ENCODE data around the gene RPP25L. TPM values are rescaled to one million over a fixed set of nuclear protein-coding genes. Genes with fewer than 3 reads are reported as not detected.
A peak's percentile ranks its signal among the peaks of the same experiment; 100 is the strongest.

Gene RPP25L
- total and polyA plus RNA-seq, 9 of the 15 experiments (the other 6 are each of a cell fraction or from before 2014, with no cell fraction given) = 16.3 to 43.7 (median 29.0) TPM

- TF ChIP-seq, protein P1, sequence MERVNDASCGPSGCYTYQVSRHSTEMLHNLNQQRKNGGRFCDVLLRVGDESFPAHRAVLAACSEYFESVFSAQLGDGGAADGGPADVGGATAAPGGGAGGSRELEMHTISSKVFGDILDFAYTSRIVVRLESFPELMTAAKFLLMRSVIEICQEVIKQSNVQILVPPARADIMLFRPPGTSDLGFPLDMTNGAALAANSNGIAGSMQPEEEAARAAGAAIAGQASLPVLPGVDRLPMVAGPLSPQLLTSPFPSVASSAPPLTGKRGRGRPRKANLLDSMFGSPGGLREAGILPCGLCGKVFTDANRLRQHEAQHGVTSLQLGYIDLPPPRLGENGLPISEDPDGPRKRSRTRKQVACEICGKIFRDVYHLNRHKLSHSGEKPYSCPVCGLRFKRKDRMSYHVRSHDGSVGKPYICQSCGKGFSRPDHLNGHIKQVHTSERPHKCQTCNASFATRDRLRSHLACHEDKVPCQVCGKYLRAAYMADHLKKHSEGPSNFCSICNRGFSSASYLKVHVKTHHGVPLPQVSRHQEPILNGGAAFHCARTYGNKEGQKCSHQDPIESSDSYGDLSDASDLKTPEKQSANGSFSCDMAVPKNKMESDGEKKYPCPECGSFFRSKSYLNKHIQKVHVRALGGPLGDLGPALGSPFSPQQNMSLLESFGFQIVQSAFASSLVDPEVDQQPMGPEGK (CRISPR knock-in tag; IDR thresholded peaks at IDR 0.05; ENCODE audit: borderline replicate concordance) = no peak
- TF ChIP-seq PHF21A (IDR thresholded peaks at IDR 0.05; ENCODE audit: borderline replicate concordance, low read depth) = no peak
- TF ChIP-seq HDGF (IDR thresholded peaks at IDR 0.05) = no peak
- no peak for TF ChIP-seq FOXO4 (CRISPR knock-in tag; IDR thresholded peaks at IDR 0.05)
- TF ChIP-seq MTA1 (IDR thresholded peaks at IDR 0.05; ENCODE audit: borderline replicate concordance) = no peak
- TF ChIP-seq TCF3 (CRISPR knock-in tag; IDR thresholded peaks at IDR 0.05) = no peak
- no peak for TF ChIP-seq ZBTB9 (CRISPR knock-in tag; IDR thresholded peaks at IDR 0.05)
- no peak for TF ChIP-seq ZNF253 (CRISPR knock-in tag; conservative IDR thresholded peaks at IDR 0.05)
- TF ChIP-seq CBFA2T3 (IDR thresholded peaks at IDR 0.05) = no peak
- TF ChIP-seq, protein P2, sequence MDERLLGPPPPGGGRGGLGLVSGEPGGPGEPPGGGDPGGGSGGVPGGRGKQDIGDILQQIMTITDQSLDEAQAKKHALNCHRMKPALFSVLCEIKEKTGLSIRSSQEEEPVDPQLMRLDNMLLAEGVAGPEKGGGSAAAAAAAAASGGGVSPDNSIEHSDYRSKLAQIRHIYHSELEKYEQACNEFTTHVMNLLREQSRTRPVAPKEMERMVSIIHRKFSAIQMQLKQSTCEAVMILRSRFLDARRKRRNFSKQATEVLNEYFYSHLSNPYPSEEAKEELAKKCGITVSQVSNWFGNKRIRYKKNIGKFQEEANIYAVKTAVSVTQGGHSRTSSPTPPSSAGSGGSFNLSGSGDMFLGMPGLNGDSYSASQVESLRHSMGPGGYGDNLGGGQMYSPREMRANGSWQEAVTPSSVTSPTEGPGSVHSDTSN (CRISPR knock-in tag; IDR thresholded peaks at IDR 0.05; ENCODE audit: low read depth) = no peak
- TF ChIP-seq, protein P2 (tag; conservative IDR thresholded peaks at IDR 0.05; ENCODE audit: low read depth) = peak; percentile 80
- TF ChIP-seq JUN (IDR thresholded peaks at IDR 0.05; ENCODE audit: borderline replicate concordance, low read depth, low read length) = no peak
- no peak for TF ChIP-seq JUN (CRISPR knock-in tag; IDR thresholded peaks at IDR 0.05; ENCODE audit: borderline replicate concordance)
- no peak for TF ChIP-seq NFRKB (IDR thresholded peaks at IDR 0.05; ENCODE audit: low read depth)
- TF ChIP-seq CHD4 (IDR thresholded peaks at IDR 0.05; ENCODE audit: insufficient read depth, insufficient replicate concordance, low read depth, low read length, poor library complexity, severe bottlenecking) = no peak
- no peak for TF ChIP-seq KAT8 (IDR thresholded peaks at IDR 0.05; ENCODE audit: low read depth)
- no peak for TF ChIP-seq RAD51 (IDR thresholded peaks at IDR 0.05; ENCODE audit: borderline replicate concordance, low read depth)
- peak; percentile 50 for TF ChIP-seq FOS (IDR thresholded peaks at IDR 0.05; ENCODE audit: extremely low read depth, insufficient read length)
- TF ChIP-seq ZBTB17 (CRISPR knock-in tag; IDR thresholded peaks at IDR 0.05) = no peak
- no peak for TF ChIP-seq SMARCE1 (IDR thresholded peaks at IDR 0.05)
- TF ChIP-seq CREBBP (IDR thresholded peaks at IDR 0.05; ENCODE audit: low read depth, low read length) = no peak
- no peak for TF ChIP-seq ZNF77 (CRISPR knock-in tag; IDR thresholded peaks at IDR 0.05)
Measured at GRCh38 chr9:34620061-34620994, 8.4 kb upstream of the RPP25L start, which contains the start of gene DCTN3 (continued).

All from K562 (cell line).